MM.1S (cell line): ENCODE measurements around the gene THRAP3.

Experiments
- EZH2 ChIP-seq: fragments of 300-600 bp; sonication (generic); optimal IDR thresholded peaks from 2 replicates; pipeline ENCODE3; 2017; ENCODE audit warnings: low read depth, mild to moderate bottlenecking, antibody characterized with exemption, low read length, mixed read lengths
- EZH2phosphoT487 ChIP-seq: fragments of 300-600 bp; sonication (generic); IDR thresholded peaks from 2 replicates; pipeline ENCODE4 v1.6.1; 2018; ENCODE audit warnings: antibody characterized with exemption, low read length
- TF ChIP-seq, protein P1 (sequence below): fragments of 300-600 bp; sonication (generic); IDR thresholded peaks from 2 replicates; pipeline ENCODE4 v1.5.1; 2016; ENCODE audit warnings: antibody characterized with exemption, low read length, mixed read lengths

DNA sequence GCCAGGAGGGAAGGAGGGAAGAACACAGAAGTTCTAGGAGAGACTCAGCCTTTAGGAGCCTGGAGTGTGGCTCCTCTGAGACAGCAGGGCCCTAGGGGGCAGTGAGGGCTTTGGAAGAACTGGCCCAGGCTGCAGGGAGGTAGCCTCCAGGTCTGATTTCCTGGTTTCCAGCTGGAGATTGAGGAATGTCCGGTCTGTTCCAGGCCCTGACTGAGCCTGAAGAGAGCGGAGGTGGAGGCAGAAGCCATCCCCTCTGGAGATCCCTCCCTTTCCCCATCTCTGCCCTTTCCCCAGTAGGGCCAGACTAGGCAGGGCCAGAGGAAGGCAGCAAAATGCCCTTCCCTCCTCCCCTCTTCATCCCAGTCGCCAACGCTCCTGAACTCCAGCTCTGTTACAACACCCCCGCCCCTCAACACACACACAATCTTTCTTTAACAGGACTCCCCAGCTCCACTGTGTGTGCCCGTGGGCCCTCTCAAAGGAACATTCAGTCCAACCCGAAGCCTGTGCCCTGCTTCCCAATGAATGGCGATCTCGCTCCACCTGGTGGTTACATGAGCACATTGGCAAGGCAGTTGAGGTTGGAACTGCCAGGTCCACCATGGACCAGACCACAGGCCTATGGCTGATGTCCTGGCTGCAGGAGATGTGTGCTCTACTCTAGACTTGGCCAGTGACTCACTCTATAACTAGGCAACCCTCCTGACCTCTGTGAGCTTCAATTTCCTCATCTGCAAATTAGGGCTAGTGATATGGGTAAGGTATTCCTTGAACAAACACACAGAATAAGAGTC is 36.2 kb upstream of the THRAP3 start:
- TF ChIP-seq, protein P1, sequence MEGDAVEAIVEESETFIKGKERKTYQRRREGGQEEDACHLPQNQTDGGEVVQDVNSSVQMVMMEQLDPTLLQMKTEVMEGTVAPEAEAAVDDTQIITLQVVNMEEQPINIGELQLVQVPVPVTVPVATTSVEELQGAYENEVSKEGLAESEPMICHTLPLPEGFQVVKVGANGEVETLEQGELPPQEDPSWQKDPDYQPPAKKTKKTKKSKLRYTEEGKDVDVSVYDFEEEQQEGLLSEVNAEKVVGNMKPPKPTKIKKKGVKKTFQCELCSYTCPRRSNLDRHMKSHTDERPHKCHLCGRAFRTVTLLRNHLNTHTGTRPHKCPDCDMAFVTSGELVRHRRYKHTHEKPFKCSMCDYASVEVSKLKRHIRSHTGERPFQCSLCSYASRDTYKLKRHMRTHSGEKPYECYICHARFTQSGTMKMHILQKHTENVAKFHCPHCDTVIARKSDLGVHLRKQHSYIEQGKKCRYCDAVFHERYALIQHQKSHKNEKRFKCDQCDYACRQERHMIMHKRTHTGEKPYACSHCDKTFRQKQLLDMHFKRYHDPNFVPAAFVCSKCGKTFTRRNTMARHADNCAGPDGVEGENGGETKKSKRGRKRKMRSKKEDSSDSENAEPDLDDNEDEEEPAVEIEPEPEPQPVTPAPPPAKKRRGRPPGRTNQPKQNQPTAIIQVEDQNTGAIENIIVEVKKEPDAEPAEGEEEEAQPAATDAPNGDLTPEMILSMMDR = peak; percentile 91
- TF ChIP-seq EZH2 = no peak
- TF ChIP-seq EZH2phosphoT487 = no peak
